Activated CD4-positive, CD25-positive, alpha-beta regulatory T cell treated with anti-CD3 and anti-CD28 coated beads, Interleukin-2, amount 50 U/mL, for 16 hours (primary cell): Measurements from ENCODE around the gene MAP3K2.

Experiments used
- DNase-seq: peaks from one replicate; pipeline ENCODE4 v3.0.0-alpha.2; 2020; ENCODE audit warnings: low read depth, low spot score

MAP3K2 gene

GRCh38 chr2:127351603-127352002 lies 36.2 kb downstream of the MAP3K2 start:
- no peak for DNase-seq

GRCh38 chr2:127348426-127349000 lies 39.3 kb downstream of the MAP3K2 start:
- no peak for DNase-seq

GRCh38 chr2:127347734-127348392 lies 39.9 kb downstream of the MAP3K2 start:
- no peak for DNase-seq

GRCh38 chr2:127347015-127347414 lies 40.8 kb downstream of the MAP3K2 start:
- no peak for DNase-seq

- DNase-seq: no peak
These were observed 44.5 kb downstream of the MAP3K2 start for GRCh38 chr2:127343277-127343676.

- DNase-seq: no peak
These were observed 45.7 kb downstream of the MAP3K2 start for GRCh38 chr2:127342101-127342500.

GRCh38 chr2:127332335-127332734 lies 55.4 kb downstream of the MAP3K2 start:
- DNase-seq: no peak

- no peak for DNase-seq
These were observed 57.0 kb downstream of the MAP3K2 start for GRCh38 chr2:127330753-127331152.

GRCh38 chr2:127326289-127326945 lies 61.4 kb downstream of the MAP3K2 start:
- no peak for DNase-seq

- no peak for DNase-seq
These were observed 63.1 kb downstream of the MAP3K2 start for GRCh38 chr2:127324635-127325034.

GRCh38 chr2:127321303-127321702 lies 66.5 kb downstream of the MAP3K2 start:
- no peak for DNase-seq

- DNase-seq: no peak
These were observed 67.0 kb downstream of the MAP3K2 start for GRCh38 chr2:127320586-127321275.

GRCh38 chr2:127320067-127320466 lies 67.7 kb downstream of the MAP3K2 start:
- no peak for DNase-seq

- no peak for DNase-seq
These were observed 73.4 kb downstream of the MAP3K2 start for GRCh38 chr2:127314193-127314988.

GRCh38 chr2:127313406-127313805 lies 74.4 kb downstream of the MAP3K2 start:
- no peak for DNase-seq

GRCh38 chr2:127310980-127311379 lies 76.8 kb downstream of the MAP3K2 start:
- no peak for DNase-seq

- no peak for DNase-seq
These were observed 78.3 kb downstream of the MAP3K2 start for GRCh38 chr2:127309468-127309867.

- no peak for DNase-seq
These were observed 79.1 kb downstream of the MAP3K2 start for GRCh38 chr2:127308586-127309138.

- no peak for DNase-seq
These were observed 81.7 kb downstream of the MAP3K2 start for GRCh38 chr2:127305990-127306585.

GRCh38 chr2:127302168-127302567 lies 85.6 kb downstream of the MAP3K2 start:
- no peak for DNase-seq
